Testis (tissue), 3 donors: ENCODE measurements around the gene HLA-DPA1. TPM values are rescaled to one million over a fixed set of nuclear protein-coding genes. Genes with fewer than 3 reads are reported as not detected.

Experiments
- DNase-seq: peaks from one replicate; pipeline ENCODE4 v3.0.0-alpha.2; 2019
- H3K27ac ChIP-seq, 2 donors: fragments of 200-600 bp; sonication (generic); one replicate each; pipeline ENCODE4 v1.5.1; 2019
- H3K27me3 ChIP-seq: fragments of 200-600 bp; sonication (generic); one replicate; pipeline ENCODE4 v1.5.1; 2019
- H3K36me3 ChIP-seq: fragments of 200-600 bp; sonication (generic); one replicate; pipeline ENCODE4 v1.5.1; 2017; ENCODE audit warnings: low read depth; ENCODE audit errors: missing control alignments
- H3K4me1 ChIP-seq: fragments of 200-600 bp; sonication (generic); one replicate; pipeline ENCODE4 v1.5.1; 2019
- H3K4me3 ChIP-seq, 2 donors: fragments of 200-600 bp; sonication (generic); one replicate each; pipeline ENCODE4 v1.5.1; 2017 to 2019
- H3K9me3 ChIP-seq: fragments of 200-600 bp; sonication (generic); one replicate; pipeline ENCODE4 v1.5.1; 2017
- POLR2A ChIP-seq: fragments of 450-650 bp; IDR thresholded peaks from one replicate; pipeline ENCODE4 v1.6.1; 2017; ENCODE audit warnings: antibody characterized with exemption, mild to moderate bottlenecking, moderate library complexity
- WGBS, 2 donors: methylation state at CpG; one replicate each; pipeline ENCODE4 v1.1.5; 2018; 5-methylcytosine and 5-hydroxymethylcytosine counted together
- intact Hi-C: fragments of 100-400 bp; cut with DNase I; formaldehyde crosslinking; loops from one replicate; pipeline ENCODE4 v1.15.1; 2023; ENCODE audit warnings: low total_unique reads
- polyA plus RNA-seq: library from polyadenylated mRNA; stranded (reverse); fragments of 350-450 nt; fragmentation: Illumina TruSeq; extraction: RNeasy Lipid Tissue Mini Kit (QIAGEN cat#74804); gene quantifications from one replicate; pipeline ENCODE4 v1.2.3, GENCODE V29; 2014; ENCODE audit warnings: low read depth, low replicate concordance; ENCODE audit not compliant: insufficient read depth
- total RNA-seq, 2 donors: library from RNA; depleted of rRNA; stranded (reverse); fragments of >200 nt; gene quantifications; one replicate each; pipeline ENCODE4 v1.2.3, GENCODE V29; 2016
- TF ChIP-seq, protein P1 (sequence below), 3 experiments: fragments of 450-650 bp in 2 of 3; fragments of 200-600 bp in 1 of 3; sonication (generic) in 1 of 3; IDR thresholded peaks; one replicate each; pipeline ENCODE4 v1.5.1; 2016 to 2019; ENCODE audit warnings: antibody characterized with exemption in 3 of 3, mild to moderate bottlenecking in 2 of 3, moderate library complexity in 1 of 3

The HLA-DPA1 gene
- total and polyA plus RNA-seq, 3 donors from 2014 or later, result 26.5 to 143 (median 48.9) TPM

DNA sequence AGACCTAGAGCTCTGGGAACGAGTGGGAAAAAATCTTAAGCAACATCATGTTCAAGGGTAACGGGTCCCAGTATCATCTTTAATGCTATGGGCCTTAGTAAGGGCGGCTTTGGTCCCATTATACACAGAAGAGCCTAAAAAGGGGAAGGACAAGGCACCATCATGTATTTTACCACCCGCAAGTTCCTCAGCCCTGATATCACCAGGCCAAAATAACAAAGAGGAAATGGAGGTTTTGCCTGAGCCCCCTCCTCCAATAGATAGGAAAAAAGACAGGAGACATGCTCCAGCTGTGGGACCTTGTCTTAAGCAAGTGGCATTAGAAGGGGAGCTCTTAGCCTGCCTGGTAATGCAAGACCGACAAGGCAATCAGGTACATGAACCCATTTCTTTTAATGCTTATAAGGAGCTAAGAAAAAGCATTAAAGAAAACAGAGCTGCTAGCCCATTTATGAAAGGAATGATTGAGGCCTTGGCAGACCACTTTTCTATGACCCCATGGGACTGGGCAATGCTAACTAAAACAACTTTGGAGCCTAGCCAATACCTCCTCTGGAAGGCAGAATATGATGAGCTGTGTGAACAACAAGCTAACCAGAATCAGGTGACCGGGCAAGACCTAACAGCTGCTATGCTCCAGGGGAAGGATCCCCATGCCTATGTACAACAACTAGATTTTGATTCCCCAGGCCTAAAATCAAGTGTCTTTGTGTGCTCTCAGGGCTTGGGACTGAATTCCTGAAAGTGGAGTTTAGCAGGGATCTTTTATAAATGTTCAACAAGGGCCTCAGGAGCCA lies 23.2 kb downstream of the HLA-DPA1 start:
- intact Hi-C loops, result no loop called here
- Histone ChIP-seq H3K4me1 (no peaks in the 10 kb centered on the region), H3K27me3 (no peaks in the 10 kb centered on the region), H3K9me3 (no peaks in the 10 kb centered on the region), H3K27ac (no peak overlapping the region), H3K36me3 (no peaks in the 10 kb centered on the region), H3K4me3 (no peak overlapping the region)
- DNase-seq, result no peak
- TF ChIP-seq, protein P1, sequence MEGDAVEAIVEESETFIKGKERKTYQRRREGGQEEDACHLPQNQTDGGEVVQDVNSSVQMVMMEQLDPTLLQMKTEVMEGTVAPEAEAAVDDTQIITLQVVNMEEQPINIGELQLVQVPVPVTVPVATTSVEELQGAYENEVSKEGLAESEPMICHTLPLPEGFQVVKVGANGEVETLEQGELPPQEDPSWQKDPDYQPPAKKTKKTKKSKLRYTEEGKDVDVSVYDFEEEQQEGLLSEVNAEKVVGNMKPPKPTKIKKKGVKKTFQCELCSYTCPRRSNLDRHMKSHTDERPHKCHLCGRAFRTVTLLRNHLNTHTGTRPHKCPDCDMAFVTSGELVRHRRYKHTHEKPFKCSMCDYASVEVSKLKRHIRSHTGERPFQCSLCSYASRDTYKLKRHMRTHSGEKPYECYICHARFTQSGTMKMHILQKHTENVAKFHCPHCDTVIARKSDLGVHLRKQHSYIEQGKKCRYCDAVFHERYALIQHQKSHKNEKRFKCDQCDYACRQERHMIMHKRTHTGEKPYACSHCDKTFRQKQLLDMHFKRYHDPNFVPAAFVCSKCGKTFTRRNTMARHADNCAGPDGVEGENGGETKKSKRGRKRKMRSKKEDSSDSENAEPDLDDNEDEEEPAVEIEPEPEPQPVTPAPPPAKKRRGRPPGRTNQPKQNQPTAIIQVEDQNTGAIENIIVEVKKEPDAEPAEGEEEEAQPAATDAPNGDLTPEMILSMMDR (IDR thresholded peaks at IDR 0.05), result no peak
- TF ChIP-seq POLR2A, result no peak
- WGBS, 2 donors, result 87 to 88% methylated on average over 5 to 6 of the region's 6 CpGs

DNA sequence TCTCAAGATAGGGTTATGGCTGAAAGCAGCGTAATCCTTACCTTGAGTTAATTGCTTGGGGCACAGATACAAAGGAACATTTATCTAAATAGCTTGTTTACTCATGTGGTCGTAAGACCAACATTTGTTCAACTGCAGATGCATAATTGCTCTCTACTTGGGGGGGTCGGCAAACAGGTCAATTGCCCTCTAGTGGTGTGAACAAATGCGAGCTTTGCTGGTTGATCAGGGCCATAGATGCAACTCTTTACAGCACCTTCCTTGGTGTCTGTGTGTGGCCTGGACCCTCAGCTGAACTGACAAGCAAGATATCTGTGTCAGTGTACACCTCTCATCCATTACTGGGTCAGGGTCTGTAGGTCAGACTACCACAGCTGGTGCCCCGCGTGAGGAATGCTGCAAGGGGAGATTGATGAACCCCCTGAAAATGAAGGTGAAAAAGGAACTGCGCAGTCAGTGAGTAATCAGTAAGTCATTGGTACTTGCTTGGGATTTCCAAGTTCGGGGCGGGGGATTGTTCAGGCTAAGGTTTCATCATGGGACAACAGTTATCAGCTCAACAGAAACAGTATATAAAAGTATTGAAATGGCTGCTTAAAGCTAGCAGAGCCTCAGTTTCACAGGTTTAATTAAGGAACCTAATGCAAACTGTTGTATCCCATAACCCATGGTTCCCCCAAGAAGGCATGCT lies 24.0 kb downstream of the HLA-DPA1 start:
- H3K36me3 ChIP-seq, result no peaks in the 10 kb centered on the region
- no peak overlapping the region for H3K27ac ChIP-seq
- no peak for TF ChIP-seq POLR2A
- TF ChIP-seq, protein P1 (IDR thresholded peaks at IDR 0.05), result peak in 1 of 3 experiments; percentile 10
- H3K4me1 ChIP-seq, result no peaks in the 10 kb centered on the region
- DNase-seq, result no peak
- WGBS, 2 donors, result 69 to 79% methylated on average over 9 of the region's 9 CpGs
- H3K9me3 ChIP-seq, result no peaks in the 10 kb centered on the region
- no peaks in the 10 kb centered on the region for H3K27me3 ChIP-seq
- no peak overlapping the region for H3K4me3 ChIP-seq
- intact Hi-C loops, result no loop called here

DNA sequence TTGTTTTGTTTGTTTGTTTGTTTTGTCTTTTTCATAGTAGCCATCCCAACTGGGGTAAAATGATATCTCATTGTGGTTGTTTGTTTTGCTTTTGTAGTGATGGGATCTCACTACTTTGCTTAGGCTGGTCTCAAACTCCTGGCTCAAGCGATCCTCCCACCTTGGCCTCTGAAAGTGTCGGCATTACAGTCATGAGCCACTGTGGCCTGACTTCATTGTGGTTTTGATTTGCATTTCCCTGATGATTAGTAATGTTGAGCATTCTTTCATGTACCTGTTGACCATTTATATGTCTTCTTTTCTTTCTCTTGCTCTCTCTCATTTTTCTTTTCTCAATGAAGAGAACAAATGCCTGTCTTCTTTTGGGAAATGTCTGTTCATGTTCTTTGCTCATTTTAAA lies 33.3 kb downstream of the HLA-DPA1 start:
- Histone ChIP-seq H3K4me3 (no peak overlapping the region), H3K9me3 (no peaks in the 10 kb centered on the region), H3K36me3 (no peaks in the 10 kb centered on the region), H3K27ac (no peak overlapping the region), H3K27me3 (no peaks in the 10 kb centered on the region), H3K4me1 (no peaks in the 10 kb centered on the region)
- intact Hi-C loops, result no loop called here
- WGBS, 2 donors, result 87 to 96% methylated on average over 2 of the region's 2 CpGs
- no peak for DNase-seq
- TF ChIP-seq POLR2A, result no peak
- TF ChIP-seq, protein P1 (IDR thresholded peaks at IDR 0.05), result no peak

DNA sequence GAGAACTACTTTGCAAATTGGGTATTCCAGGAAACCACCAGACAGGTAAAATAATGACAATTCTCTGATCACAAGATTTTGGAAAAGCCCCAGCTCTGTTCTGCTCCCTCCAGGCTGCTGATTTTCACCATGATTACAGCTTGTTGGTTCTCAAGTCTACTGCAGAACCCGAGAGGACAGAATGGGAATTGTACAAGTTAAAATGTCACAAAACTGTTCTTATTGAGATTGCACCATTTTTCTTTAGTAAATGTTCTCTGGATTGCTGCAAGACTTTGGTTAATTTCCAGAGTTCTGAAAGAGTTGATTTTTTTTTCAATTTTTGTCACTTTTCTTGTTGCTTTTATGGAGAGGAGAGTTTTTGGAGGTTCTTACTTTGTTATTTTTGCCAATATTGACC lies 36.9 kb downstream of the HLA-DPA1 start:
- H3K9me3 ChIP-seq, result no peaks in the 10 kb centered on the region
- no peak for DNase-seq
- intact Hi-C loops, result no loop called here
- WGBS, 2 donors, result 63 to 74% methylated on average over 1 of the region's 1 CpG
- H3K27me3 ChIP-seq, result no peaks in the 10 kb centered on the region
- H3K4me3 ChIP-seq, result no peak overlapping the region
- no peaks in the 10 kb centered on the region for H3K4me1 ChIP-seq
- H3K27ac ChIP-seq, result no peak overlapping the region
- TF ChIP-seq, protein P1 (IDR thresholded peaks at IDR 0.05), result no peak
- TF ChIP-seq POLR2A, result no peak
- no peaks in the 10 kb centered on the region for H3K36me3 ChIP-seq
